COLO668 (cell line): Measurements from ENCODE around the gene EFNB2.

ENCODE experiments used
- DNase-seq: peaks from one replicate; lab custom pipeline; 2025; ENCODE audit not compliant: unreplicated experiment; lab: John Stamatoyannopoulos, UW

Gene EFNB2

DNA sequence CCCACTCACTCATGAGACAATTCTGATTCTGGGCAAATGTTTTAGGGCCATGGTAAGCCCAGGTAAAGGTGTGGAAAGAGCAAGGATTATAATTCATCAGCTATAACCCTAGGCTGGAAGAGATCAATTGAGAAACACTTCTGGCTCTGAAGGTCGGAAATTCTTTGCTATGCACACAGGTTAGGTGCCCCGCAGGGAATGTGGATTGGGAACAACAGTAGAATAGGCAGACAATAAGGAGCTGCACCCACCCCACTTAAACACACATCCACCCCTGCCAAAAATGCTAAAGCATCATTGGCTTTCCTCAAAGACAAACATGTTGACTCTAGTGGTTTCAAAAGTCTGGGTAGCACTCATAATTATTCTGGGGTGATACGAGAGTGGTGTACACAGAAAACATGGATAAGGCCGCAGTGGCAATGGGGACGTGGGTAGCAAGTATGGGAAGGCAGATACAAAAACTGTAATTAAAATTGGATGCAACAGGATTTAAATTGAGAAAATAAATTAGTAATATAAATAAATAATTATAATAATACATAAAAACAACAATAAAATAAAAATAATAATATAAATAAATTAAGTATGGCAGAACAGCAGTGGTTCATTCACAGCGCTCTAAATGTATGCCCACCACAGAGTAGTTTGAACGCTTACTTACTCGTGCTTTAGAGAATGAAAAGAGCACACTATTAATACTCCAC, 8.6 kb downstream of the EFNB2 start:
- DNase-seq, result no peak

DNA sequence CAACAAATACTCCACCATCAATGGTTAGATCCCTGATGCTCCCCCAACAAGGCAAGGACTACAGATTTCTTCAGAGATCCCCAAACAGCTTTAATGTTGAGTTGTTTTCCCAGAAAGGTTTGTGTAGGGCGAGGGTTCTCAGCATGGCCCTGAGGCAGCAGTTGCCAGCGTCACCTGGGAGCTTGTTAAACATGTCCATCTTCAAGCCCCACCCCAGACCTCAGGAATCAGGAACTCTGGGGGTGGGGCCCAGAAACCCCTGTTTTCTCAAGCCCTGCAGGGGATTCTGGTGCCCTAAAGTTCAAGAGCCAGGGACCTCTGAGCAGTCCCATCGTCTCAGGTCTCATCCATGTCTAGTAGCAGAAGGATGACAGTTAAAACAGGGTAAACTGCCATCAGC, 9.6 kb downstream of the EFNB2 start:
- no peak for DNase-seq

DNA sequence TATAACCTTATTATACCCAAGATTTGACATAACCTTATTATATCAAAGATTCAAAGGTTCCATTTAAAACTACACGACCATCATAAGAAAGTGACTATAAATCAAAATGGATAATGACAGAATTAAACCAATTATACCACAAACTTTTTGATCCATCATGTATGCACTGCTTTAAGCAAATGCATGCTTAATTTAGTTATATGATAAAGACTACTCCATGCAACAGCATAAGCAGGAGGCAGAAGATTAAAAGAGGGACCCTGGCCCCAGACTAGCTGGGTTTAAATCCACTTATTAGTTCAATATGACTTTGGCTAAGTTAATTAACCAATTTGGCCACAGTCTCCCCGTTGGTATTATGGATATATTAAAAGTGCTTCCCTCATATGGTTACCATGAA, 11.4 kb downstream of the EFNB2 start:
- no peak for DNase-seq

DNA sequence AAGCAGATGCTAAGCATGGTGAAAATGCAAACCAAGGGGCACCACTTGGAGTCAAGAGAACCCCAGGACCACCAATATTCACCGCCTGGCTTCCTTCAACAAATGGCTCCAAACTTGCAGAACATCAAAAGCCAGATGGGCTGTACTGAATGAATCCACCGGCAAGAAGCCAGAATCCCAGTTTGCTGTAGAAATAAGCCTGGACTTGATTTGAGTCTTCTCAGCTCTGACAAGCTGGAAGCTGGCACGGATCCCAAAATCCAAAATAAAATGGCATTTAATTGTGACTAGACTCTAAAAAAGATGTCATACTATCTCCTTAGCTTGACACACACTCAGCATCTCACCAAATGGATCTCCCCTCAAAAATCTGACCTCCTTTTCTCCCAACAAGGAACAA, 11.9 kb downstream of the EFNB2 start:
- DNase-seq, result no peak

DNA sequence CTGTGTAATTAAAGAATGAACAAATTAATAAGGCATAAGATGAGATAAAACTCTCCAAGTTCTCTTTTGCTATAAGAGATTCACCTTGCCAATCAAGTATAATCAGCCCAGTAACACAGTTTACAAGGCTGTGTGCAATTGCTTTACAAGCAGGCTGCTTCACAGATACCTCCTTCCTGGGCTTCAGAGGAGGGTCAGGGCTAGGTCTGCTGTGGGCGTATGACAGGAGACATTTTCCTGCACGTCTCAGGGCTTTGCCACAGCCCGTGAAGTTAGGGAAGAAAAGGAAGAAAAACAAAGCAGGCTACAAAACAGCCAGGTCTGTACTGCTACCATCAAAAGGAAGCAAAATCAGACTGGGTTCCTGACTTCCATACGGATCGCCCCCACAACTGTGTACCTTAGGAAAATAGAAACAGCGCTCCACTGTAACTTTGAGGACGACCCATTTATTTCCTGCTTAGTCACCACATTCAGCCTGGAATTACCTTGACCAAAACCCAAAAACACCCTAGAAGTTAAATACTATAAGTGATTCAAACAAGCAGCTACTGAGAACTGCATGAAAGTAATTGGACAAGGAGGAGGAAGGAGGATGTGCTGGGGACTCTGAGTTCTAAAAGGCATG, 12.4 kb downstream of the EFNB2 start:
- DNase-seq, result no peak

DNA sequence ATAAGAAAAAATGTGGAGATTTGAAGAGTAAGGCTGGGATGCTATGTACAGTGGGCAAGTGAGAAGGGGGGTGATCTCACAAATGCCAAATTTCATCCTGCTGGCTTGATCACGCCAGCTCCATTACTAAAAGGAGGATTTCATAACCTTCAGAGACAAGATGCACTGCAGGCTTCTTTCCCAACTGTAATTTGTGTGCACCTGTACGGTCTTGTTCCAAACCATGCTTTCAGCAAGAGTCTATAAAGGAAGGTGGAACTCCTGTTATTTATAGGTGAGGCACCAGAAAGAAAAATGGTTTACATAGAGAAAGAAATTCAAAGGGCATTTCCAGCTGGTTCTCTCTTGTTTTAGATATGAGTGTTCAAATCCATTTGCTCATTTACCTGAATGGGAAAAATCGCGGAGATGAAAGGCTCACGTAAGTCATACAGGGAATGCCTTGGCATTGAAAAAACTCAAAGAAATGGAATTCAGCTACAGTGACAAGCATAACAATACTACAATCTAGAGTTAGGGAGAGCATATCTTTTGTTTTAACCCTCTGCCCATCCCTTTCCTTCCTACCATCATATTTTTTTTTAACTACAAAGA, 13.3 kb downstream of the EFNB2 start:
- no peak for DNase-seq

DNA sequence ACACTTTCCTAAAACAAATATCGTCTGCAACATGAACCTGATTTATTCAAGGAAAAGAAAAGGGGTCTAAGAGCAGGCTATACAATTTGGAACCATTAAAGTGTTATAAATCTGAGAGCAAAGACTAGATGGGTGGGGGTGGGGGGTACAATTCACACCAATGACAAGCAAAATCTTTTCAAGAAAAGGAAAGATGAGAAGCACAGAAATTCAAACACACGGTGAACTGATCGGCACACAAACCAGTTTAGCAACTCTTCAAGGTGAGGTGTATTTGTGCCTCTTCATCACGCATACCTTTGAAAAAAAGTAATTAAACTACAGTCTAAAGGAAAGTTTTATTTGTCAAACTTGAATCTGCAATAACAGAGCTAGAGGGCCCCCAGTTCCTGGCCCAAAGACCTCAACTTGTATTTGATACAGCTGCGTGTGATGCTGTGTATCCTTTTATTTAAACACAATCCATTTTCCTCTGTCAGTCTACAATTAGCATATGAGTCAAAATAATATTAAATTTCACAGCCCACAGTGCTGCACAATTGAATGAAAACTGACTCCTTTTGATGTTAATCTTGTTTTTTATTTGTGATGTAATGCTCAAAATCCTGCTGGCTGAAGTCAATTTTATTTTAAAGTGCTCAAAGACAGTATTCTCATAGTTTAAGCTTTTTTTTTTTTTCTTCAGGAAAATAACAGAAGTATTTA, 14.2 kb downstream of the EFNB2 start:
- DNase-seq, result no peak

DNA sequence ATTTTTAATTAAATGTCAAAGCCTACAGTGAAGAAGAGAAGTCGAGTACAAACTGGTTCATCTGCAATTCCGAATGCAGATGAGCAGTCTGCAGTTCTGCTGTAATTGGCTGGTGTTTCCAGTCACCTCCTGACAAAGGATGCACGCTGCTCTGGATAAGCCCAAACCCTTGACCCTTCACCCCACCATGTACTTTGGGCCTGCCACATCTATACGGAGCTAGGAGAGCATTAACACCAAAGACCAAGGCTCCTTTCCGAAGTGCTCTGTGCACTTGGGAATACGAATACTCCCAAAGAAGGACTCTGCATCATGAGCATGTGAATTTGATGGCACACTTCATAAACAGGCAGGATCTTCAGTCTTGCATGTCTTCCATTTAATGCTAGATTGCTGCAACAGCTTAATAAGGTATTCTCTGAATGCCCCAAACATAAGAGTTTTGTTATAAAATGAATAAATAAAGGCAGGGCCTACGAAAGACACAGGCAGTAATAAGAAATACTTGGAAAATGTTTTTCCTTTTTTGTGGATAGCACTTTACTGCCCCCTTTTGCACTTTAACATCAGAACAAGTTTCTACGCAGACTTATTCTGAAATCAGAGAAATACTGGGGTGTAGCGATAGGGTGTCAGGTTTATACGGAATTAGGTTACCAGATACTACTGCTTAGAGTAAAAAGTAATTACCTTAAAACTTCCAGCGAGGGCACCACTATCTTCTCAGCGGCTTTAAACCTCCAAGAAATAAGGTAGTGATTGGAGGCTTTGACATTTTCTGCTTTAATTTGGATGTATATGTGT, 15.0 kb downstream of the EFNB2 start:
- DNase-seq, result no peak

DNA sequence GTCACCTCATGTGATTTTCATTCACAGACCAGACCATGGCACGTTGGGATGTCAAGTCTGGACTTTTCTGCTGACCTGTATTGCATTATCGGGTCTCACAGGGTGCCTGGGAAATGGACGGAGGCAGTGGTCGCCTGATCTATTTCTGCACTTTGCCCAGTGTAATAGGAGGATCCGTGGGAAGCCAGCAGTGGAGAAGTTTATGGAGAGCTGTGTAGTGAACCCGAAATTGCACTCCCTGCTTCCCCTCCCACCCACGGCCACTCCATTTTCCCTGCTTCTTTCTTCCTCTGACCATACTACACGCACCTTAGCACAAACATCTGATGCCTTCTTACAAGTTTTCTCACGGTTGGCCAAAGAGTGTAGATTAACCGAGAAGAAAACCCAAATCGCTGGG, 16.9 kb downstream of the EFNB2 start:
- DNase-seq, result no peak

DNA sequence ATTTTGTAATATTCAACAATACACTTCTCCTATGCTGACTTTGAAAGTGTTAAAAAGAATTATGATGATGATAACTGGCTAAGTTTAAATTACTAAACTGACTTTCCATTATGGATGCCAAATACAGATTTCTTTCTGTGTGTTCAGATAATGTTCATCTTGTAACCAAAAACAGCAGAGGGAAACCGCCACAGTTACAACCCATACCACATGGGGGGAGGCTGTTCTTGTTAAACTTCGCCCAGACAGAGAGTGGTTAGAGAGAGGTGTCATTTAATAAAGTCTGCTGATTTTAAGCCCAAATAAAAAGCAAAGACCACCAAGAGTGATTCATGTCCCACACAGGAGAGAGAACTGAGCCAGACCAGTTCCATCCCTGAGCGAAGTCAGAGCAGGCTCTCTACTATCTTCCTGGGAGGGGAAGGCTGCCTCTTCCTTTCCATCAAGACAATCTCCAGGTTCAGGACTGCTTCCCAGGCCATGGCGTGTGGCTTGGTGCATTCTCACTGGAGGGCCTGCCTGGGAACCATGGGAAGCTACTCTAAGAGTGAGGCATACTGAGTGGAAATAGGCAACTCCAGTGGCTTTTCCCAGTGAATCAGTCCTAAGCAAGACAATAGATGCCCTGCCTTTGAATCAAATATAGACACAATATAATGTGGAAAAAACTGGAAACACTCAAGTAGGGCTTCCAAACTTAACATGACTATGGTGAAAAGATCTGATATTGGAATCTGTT, 18.2 kb downstream of the EFNB2 start:
- DNase-seq, result no peak

DNA sequence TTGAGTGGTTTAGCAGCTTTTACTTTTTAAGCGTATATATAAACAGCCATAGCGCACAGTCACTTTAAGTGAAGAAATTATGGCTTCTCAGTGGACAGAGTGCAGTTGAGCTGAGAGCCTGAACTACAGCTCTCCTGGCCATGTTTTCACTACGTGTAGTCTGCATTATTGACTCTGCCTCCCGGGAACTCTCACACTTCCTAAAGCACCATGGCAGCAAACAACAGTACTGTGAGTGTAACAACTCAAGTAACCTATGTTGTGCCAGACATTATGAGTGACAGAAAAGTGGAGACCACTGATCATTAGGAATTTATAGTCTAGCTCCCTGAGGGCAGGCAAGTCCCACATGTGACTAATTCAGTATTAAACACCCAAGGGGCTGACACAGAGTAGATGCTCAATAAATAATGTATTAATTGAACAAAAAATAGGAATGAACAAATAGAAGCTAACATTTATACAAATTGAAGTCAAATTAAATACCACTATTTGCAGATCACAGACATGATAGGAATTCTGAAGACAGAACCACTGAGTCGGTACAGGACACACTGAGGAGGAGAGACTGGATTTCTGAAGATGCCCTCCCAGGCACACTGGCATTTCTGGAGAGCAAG, 19.7 kb downstream of the EFNB2 start:
- DNase-seq, result no peak

DNA sequence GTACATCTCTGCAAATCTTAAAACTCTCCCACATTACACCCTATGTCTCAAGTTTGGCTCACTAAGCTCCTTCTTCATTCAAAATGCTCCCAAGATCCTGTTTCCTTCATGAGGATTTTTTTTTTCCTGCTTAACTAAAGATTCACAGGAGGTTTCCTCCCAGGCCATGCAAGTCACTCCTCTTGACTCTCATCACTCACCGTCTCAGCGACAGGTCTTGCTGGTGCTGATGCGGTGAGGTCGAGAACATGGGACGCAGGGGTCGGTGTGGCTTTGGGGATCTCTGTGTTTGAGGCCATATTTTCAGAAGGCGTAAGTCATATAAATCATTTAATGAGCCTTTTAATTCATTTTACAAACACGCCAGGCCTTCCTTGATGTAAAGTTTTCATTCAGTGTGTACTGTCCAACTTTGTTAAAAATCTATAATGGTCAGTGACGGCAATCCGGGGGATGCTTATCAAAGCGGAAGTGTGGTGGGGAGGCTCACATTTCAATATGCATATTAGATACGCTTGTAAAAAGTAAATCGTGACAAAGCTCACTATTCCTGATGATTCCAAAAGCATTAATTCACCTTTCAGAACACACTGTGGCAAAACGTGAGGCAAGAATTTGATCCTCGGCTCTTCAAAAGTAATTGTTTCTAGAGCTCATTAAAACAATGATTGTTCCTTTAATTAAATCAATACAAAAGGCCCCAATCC, 20.4 kb downstream of the EFNB2 start:
- no peak for DNase-seq

DNA sequence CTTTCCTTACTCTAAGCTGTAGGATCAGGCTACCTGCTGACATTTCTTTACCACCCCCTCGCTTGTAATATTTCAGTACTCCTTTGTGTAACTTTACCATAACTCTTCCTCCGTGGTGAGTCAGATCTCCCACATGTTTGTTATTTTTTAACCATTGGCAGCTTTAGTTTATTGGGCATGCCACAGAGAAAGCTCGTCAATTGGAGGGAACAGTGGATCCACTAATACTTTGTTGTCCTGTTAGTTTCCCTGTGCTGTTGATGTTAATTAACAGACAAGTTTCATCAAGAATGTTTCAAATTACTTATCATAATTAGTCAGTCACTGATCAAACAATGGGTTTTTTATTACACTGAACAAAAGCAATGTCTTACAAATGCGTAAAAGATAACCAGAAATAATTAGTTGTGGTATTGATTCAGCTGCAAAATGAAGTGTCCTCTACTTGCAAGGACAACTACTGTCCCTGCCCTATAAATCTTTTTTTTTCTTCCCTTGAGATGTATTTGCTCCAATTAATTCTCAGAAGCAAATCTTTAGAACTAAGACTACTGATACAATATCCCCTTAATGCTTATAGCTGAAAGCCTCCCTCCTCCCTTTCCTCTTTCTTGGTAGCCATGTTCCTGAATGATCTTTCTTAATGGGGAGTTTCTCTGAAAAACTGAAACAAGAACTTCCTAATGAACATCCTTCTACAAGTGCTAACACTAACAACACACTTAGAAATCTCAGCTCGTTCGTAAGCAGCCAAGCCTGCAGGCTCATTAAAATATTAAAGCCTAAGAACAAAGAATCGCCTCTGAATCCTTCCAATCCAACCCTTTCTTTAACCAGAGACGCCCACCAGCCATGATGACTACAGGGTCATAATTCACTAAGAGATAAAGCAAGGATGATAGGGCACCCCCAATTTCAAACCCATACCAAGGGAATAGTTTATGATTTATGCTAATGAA, 22.2 kb downstream of the EFNB2 start:
- no peak for DNase-seq

DNA sequence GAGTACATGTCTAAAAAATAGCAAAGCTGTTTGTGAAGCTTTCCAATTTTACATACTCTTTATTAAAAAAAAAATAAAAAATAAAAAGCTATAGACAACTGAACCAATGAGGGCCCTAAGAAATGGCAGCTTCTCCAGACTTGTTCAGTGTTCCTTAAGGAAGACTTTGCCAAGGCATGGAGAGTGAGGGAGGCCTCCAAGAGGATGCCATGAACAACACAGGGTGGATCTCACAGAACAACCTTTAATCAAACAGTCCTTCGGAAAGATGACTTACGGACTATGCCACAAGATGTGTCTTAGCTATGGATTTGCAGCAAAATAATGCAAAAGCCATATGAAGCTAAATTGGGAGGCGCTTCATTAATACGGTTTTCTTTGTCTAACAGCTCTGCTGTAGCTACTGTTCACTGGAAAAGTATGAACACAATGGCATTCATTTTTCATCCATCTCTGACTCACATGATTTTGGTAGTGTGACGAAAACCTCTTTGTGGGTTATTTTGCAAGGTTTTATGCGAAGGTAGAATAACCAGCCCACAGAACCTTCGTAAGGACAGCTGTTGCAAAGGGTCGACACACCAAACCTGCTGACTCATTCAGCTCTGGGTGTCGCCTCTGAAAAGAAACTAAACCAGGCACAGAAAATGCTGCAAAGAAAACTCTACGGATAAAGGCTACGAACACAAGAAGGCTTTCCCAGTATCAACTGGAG, 27.7 kb downstream of the EFNB2 start:
- DNase-seq, result no peak

DNA sequence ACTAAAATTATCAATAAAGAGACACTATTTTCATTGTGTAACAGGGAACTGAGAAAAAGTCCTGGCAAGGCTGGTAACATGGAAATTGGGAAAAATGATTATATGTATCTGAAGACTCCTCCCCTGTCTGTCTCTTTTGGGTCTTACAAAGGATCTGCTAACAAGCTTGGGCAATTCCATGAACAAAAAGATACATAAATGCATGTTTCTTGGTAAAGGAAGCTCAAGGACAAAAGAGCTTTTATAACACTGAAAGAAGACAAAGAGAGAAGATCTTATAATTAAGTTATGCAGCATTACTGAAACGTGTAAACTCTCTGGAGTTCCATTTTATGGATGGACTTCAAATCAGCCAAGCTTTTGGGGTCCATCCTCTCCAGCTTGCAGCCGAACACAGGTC, 29.2 kb downstream of the EFNB2 start:
- no peak for DNase-seq

DNA sequence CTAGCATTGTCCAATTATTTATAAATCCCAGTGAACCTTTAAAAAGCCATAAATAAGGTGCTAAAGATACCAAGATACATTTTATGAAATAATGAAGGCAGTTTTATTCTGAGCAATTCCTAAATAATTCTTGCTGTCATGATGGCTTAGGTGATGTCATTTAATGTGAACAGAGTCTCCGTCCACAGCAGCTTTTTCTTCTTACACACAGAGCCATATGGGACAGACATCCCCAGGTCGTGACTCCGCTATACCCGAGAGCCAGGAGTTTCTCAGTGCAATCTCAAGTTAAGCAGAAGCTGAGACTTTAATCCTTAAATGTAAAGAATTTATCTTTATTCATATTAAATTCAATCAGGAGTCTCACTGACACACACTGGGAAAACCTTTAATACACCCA, 29.7 kb downstream of the EFNB2 start:
- DNase-seq, result no peak

DNA sequence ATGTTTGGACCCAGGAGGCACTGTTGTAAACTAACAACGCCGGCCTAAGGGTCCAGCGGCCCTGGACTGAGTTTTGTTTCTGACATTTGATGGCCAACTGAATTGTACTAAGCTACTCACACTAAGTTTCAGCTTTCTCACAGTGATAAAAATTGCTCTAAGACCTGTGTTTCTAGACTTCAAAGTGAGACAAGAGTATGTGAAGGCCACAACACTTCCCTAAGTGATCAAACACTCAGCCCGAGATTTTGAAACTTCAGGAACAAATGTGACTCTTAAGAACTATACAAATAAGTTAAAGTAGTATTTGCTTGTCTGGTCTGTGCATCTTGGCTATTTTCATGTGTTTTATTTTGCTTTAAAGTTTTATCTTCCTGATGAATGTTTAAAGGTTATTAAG, 30.2 kb downstream of the EFNB2 start:
- no peak for DNase-seq
